ACC112 (cell line): ENCODE data around the gene ELOVL6.
A peak's percentile ranks its signal among the peaks of the same experiment; 100 is the strongest.

Source experiments
- H2AFZ ChIP-seq: fragments of 200-600 bp; sonication (generic); one replicate; pipeline ENCODE4 v1.6.0; 2017; ENCODE audit warnings: antibody characterized with exemption, low read length; ENCODE audit not compliant: unreplicated experiment
- H3K27ac ChIP-seq: fragments of 200-600 bp; sonication (generic); 2 replicates; pipeline ENCODE4 v1.5.1; 2014; ENCODE audit warnings: low read depth, mild to moderate bottlenecking, antibody characterized with exemption, low read length, moderate library complexity
- H3K27me3 ChIP-seq: fragments of 200-600 bp; sonication (generic); 2 replicates; pipeline ENCODE4 v1.6.1; 2014; ENCODE audit warnings: mild to moderate bottlenecking, antibody characterized with exemption, low read length, moderate library complexity, mixed read lengths; ENCODE audit not compliant: insufficient read depth
- H3K36me3 ChIP-seq: fragments of 200-600 bp; sonication (generic); 2 replicates; pipeline ENCODE4 v1.6.1; 2016; ENCODE audit warnings: mild to moderate bottlenecking, antibody characterized with exemption, low read length, moderate library complexity, mixed read lengths; ENCODE audit not compliant: insufficient read depth
- H3K4me1 ChIP-seq: fragments of 200-600 bp; sonication (generic); one replicate; pipeline ENCODE4 v1.6.1; 2016; ENCODE audit warnings: low read length, mixed read lengths; ENCODE audit not compliant: insufficient read depth, unreplicated experiment, control insufficient read depth
- H3K4me3 ChIP-seq: fragments of 200-600 bp; sonication (generic); 2 replicates; pipeline ENCODE4 v1.5.1; 2014; ENCODE audit warnings: mild to moderate bottlenecking, low read depth, low read length
- H3K79me2 ChIP-seq: fragments of 200-600 bp; sonication (generic); one replicate; pipeline ENCODE4 v1.6.0; 2016; ENCODE audit warnings: low read length; ENCODE audit not compliant: control insufficient read depth, unreplicated experiment, insufficient read depth

The ELOVL6 gene

DNA sequence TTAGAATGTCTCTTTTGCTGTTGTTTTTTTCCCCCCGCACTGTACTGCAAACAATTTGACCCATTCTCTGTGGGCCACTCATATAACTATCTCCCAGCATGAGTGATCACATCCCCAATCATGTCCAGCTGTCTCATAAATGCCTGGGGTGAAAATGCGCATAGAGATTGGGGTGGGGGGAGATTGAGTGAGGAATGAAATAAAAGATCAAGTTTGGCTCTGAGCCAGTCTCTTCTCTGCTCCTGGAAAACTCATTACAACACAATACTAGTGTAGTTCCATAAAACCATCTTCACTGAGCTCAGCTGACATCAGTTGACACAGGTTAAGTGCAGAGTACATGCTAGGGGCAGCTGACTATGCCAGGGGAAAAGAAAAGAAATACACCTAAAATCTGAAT lies 188.9 kb downstream of the ELOVL6 start:
- no peak overlapping the region for H3K4me3 ChIP-seq
- H2AFZ ChIP-seq: no peak overlapping the region
- H3K27ac ChIP-seq: no peak overlapping the region
- H3K27me3 ChIP-seq: no peaks in the 10 kb centered on the region
- no peaks in the 10 kb centered on the region for H3K4me1 ChIP-seq
- H3K79me2 ChIP-seq: no peaks in the 10 kb centered on the region
- no peaks in the 10 kb centered on the region for H3K36me3 ChIP-seq

DNA sequence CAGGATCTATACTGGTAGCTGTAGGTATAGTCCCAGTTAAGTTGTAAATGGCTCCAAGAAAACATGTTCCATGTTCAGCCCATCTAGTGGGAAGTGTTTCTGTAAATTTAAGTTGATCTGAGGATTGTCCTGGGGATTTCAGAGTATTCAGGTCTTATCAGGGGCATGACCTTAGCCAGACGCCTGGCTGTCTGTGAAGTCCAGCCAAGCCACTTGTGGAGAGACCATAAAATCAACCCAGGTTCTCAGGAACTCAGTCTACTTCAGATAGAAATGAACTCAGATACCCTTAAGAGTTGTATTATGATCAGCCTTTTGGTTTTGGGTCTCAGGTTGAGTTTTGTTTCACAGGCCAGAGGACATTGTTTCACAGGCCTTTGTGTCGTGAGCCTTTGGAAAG lies 189.9 kb downstream of the ELOVL6 start:
- Histone ChIP-seq H3K79me2 (no peaks in the 10 kb centered on the region), H3K27me3 (no peaks in the 10 kb centered on the region), H3K36me3 (no peaks in the 10 kb centered on the region), H3K4me3 (no peak overlapping the region), H3K27ac (no peak overlapping the region), H2AFZ (no peak overlapping the region), H3K4me1 (no peaks in the 10 kb centered on the region)

GRCh38 chr4:110007217-110007616 lies 191.2 kb downstream of the ELOVL6 start:
- H3K4me1 ChIP-seq: no peaks in the 10 kb centered on the region
- H3K79me2 ChIP-seq: no peaks in the 10 kb centered on the region
- H3K27ac ChIP-seq: no peak overlapping the region
- H3K4me3 ChIP-seq: no peak overlapping the region
- no peaks in the 10 kb centered on the region for H3K27me3 ChIP-seq
- no peaks in the 10 kb centered on the region for H3K36me3 ChIP-seq
- no peak overlapping the region for H2AFZ ChIP-seq

DNA sequence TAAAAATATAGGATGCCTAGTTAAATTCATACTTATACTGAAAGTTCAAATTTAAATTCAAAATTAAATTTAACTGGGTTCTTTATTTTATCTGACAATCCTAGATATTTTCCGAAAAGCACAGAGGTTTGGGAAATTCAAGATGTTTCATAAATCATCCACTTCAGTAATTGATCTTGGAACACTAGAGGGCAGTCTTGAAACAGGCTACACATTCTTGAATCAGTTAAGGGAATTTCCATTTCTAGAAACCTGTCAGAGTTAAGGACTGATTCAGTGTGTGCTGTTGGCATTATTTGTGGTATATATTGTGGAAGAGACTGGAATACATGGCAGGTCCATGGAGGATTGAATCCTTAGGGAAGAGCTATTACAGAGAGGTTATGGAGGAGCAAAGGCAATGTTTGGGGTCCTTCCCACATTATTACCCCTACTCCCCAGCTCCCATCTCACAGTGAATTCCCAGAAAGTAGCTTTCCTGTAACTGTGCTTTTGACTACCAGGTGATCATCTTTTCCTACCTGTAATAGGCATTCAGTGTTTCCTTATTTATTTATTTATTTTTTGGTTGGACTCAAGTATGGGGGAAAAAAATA lies 192.9 kb downstream of the ELOVL6 start:
- H3K27ac ChIP-seq: no peak overlapping the region
- no peaks in the 10 kb centered on the region for H3K36me3 ChIP-seq
- H3K4me3 ChIP-seq: no peak overlapping the region
- H3K79me2 ChIP-seq: no peaks in the 10 kb centered on the region
- no peak overlapping the region for H2AFZ ChIP-seq
- no peaks in the 10 kb centered on the region for H3K4me1 ChIP-seq
- H3K27me3 ChIP-seq: no peaks in the 10 kb centered on the region

- H3K4me3 ChIP-seq: no peak overlapping the region
- H3K27ac ChIP-seq: no peak overlapping the region
- no peak overlapping the region for H2AFZ ChIP-seq
- no peaks in the 10 kb centered on the region for H3K36me3 ChIP-seq
- no peaks in the 10 kb centered on the region for H3K4me1 ChIP-seq
- H3K79me2 ChIP-seq: no peaks in the 10 kb centered on the region
- H3K27me3 ChIP-seq: no peaks in the 10 kb centered on the region
Measured at GRCh38 chr4:110004556-110004955, 193.9 kb downstream of the ELOVL6 start.

GRCh38 chr4:110003401-110004187 lies 194.8 kb downstream of the ELOVL6 start:
- H3K79me2 ChIP-seq: no peaks in the 10 kb centered on the region
- H3K4me3 ChIP-seq: no peak overlapping the region
- H3K27me3 ChIP-seq: no peaks in the 10 kb centered on the region
- H2AFZ ChIP-seq: no peak overlapping the region
- no peak overlapping the region for H3K27ac ChIP-seq
- H3K4me1 ChIP-seq: no peaks in the 10 kb centered on the region
- no peaks in the 10 kb centered on the region for H3K36me3 ChIP-seq

- H2AFZ ChIP-seq: no peak overlapping the region
Measured at GRCh38 chr4:110002326-110002725, 196.1 kb downstream of the ELOVL6 start.

GRCh38 chr4:109999585-109999912 lies 198.9 kb downstream of the ELOVL6 start:
- no peak overlapping the region for H3K4me3 ChIP-seq
- H3K27ac ChIP-seq: no peak overlapping the region
- H3K79me2 ChIP-seq: no peaks in the 10 kb centered on the region
- H3K4me1 ChIP-seq: peaks cover 5% of the 10 kb centered on the region
- H3K36me3 ChIP-seq: no peaks in the 10 kb centered on the region
- peaks cover 3% of the 10 kb centered on the region; the same call in 1 of the 2 replicates for H3K27me3 ChIP-seq
- H2AFZ ChIP-seq: no peak overlapping the region

More at GRCh38 chr4:110002326-110002725, 196.1 kb downstream of the ELOVL6 start:
- no peak overlapping the region for H3K4me3 ChIP-seq
- no peaks in the 10 kb centered on the region for H3K79me2 ChIP-seq
- no peaks in the 10 kb centered on the region for H3K4me1 ChIP-seq
- no peaks in the 10 kb centered on the region for H3K36me3 ChIP-seq
- H3K27me3 ChIP-seq: no peaks in the 10 kb centered on the region
- no peak overlapping the region for H3K27ac ChIP-seq

DNA sequence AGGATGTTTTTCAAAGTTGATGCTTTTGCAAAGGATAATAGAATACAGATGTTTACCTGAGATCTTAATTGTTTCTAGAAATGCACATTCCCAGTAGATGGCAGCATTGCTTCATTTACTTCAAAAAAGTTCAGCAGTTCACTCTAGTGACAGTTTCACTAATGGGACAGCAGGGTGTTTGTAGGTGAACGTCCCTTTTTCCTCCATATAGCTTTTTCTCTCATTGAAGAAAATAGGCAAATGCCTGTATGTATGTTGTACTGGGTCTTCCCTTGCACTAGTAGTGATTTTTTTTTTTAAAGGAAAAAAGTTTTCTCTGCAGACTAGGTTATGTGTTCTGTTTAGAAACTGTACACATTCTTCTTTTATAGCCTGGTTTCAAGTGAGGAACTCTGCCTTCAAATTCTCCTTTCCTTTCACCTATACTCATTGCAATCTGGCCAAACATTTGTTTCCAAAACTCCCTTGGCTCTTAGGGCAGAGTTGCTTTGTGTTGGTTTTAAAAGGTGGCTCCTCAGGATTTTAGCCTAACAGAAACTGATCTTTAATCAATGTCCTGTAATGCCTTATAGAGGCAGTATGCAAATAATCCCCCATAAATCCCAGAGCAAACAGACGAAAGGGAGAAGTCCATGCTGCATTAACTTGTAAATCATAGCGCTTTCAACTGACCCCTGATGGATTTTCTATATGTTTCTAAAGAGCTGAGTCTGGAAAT lies 199.4 kb downstream of the ELOVL6 start:
- Histone ChIP-seq H3K4me1 (peaks cover 5% of the 10 kb centered on the region), H3K27ac (no peak overlapping the region), H3K36me3 (no peaks in the 10 kb centered on the region), H3K79me2 (no peaks in the 10 kb centered on the region), H3K4me3 (no peak overlapping the region), H2AFZ (peak overlapping the region; percentile 19), H3K27me3 (peaks cover 3% of the 10 kb centered on the region; the same call in 1 of the 2 replicates)

DNA sequence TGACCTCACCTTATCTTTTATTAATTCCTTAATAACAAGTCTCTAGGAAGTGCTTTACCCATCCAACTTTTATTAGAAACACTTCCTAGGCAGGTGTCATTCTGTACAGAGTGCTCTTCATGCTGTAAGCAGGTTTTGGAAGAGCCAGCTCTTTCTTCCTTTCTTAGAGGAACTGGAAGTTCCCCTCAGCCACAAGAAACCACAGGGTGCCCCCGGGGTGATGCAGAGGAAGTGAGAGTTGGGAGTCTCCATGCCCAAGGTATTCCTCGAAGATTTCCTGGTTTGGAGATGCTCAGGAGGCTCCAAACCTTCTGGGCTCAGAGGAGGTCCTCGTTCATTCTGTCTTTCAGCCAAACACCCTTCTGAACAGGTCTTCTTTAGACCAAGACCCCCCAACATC lies 201.9 kb downstream of the ELOVL6 start:
- peaks cover 3% of the 10 kb centered on the region; the same call in 1 of the 2 replicates for H3K27me3 ChIP-seq
- no peak overlapping the region for H3K27ac ChIP-seq
- no peak overlapping the region for H2AFZ ChIP-seq
- H3K4me1 ChIP-seq: peaks cover 5% of the 10 kb centered on the region
- H3K79me2 ChIP-seq: no peaks in the 10 kb centered on the region
- no peaks in the 10 kb centered on the region for H3K36me3 ChIP-seq
- no peak overlapping the region for H3K4me3 ChIP-seq
